Measurements from ENCODE around the gene C6orf132.

Gene C6orf132

DNA sequence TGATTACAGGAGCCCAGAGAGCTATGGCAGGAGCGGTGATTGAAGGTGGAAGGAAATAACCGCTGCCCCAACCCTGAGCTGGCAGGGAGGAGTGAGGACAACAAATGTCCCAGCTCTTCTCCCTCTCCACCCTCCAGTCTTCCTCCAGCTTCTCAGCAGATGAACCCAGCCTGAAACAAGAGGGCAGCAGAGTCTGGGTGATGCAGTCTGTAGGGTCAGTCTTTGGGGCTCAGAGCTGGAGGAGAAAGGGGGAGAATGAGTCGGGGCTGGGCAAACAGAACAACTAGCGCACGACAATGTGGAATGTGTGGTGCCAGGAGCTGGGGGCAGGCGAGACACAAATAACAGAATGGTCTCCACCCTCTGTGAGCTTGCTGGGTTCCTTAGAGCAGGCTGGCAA is 26.2 kb upstream of the C6orf132 start:
- TF ChIP-seq, protein P1, sequence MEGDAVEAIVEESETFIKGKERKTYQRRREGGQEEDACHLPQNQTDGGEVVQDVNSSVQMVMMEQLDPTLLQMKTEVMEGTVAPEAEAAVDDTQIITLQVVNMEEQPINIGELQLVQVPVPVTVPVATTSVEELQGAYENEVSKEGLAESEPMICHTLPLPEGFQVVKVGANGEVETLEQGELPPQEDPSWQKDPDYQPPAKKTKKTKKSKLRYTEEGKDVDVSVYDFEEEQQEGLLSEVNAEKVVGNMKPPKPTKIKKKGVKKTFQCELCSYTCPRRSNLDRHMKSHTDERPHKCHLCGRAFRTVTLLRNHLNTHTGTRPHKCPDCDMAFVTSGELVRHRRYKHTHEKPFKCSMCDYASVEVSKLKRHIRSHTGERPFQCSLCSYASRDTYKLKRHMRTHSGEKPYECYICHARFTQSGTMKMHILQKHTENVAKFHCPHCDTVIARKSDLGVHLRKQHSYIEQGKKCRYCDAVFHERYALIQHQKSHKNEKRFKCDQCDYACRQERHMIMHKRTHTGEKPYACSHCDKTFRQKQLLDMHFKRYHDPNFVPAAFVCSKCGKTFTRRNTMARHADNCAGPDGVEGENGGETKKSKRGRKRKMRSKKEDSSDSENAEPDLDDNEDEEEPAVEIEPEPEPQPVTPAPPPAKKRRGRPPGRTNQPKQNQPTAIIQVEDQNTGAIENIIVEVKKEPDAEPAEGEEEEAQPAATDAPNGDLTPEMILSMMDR (conservative IDR thresholded peaks at IDR 0.05) = no peak
- no peak overlapping the region for H3K27ac ChIP-seq

DNA sequence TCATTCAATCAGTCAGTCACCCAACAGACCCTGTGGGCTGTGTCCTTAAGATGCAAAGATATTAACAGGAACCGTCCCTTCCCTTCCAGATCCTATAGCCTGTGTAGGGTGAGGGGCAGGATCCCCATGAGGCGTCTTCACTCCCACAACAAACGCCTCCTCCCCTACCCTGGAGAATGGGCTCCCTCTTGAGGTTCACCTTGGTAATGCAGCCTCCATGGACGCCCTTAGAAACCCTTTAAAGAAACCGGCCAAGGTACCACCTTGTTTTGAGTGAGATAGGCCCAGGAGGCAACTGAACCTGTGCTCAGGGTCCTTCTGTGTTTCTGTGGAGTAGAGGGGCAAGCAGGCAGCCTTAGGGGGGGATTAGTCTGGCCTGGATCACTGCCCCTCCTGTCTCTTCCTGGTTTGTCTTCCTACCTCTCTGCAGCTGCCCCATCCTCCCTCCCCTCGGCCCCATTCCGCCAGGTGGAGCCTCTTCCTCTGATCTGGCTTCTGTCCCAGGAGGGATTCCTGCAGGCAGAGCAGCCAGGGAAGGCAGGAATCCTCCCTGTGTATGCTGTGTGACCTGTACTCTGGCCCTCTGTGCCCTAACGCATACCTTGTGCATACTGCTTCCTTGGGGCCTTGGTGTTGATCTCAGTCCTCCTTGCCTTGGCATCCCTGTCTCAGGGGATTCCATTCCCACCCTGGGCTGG is 24.2 kb upstream of the C6orf132 start:
- TF ChIP-seq, protein P1 (conservative IDR thresholded peaks at IDR 0.05) = peak; percentile 95
- H3K27ac ChIP-seq = peak overlapping the region; percentile 73

- no peak overlapping the region for H3K27ac ChIP-seq
- TF ChIP-seq, protein P1 (conservative IDR thresholded peaks at IDR 0.05) = no peak
These were observed 22.6 kb upstream of the C6orf132 start for GRCh38 chr6:42165016-42165415.

- H3K27ac ChIP-seq = no peak overlapping the region
- TF ChIP-seq, protein P1 (conservative IDR thresholded peaks at IDR 0.05) = no peak
These were observed 21.6 kb upstream of the C6orf132 start for GRCh38 chr6:42163981-42164380.

DNA sequence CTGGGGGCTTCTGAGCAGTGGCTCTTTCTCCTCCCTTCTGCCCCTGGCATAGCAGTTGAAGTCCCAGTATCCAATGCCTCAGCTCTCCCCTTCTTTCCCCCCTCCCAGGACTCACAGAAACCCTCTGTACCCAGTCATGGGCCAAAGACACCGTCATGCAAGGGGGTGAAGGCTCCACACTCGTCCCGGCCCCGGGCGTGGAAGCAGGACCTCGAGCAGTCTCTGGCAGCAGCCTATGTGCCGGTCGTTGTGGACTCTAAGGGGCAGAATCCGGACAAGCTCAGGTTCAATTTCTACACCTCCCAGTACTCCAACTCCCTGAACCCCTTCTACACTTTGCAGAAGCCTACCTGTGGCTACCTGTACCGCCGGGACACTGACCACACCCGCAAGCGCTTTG is 20.4 kb upstream of the C6orf132 start:
- H3K27ac ChIP-seq = no peak overlapping the region
- TF ChIP-seq, protein P1 (conservative IDR thresholded peaks at IDR 0.05) = no peak

- no peak overlapping the region for H3K27ac ChIP-seq
- TF ChIP-seq, protein P1 (conservative IDR thresholded peaks at IDR 0.05) = no peak
These were observed 20.0 kb upstream of the C6orf132 start for GRCh38 chr6:42162384-42162783.

DNA sequence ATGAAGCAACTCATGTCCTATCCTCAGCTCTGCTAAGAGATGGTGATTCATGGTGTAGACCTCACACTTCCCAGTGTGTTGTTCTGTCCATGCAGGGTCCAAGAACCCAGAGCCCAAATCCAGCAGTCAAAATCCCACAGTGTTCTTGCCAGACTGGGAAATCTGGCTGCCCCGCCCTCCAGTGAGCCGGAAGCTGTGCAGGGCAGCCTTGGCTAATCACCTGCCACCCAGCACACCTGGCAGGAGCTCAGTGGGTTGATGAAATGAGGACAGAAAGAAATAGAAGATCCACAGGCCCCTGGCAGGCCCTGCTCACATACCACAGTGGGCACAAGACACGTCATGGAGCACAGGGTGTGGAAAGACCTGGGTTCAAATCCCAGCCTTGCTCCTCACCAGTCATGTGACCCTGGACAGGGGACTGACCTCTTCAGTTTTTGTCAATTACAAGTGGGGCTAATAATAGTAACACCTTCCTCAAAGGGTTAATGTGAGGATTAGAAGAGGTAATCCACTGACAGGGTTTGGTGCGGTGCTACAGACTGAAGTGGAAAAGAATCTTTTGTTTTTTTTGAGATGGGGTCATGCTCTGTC is 17.1 kb upstream of the C6orf132 start:
- TF ChIP-seq, protein P1 (conservative IDR thresholded peaks at IDR 0.05) = no peak
- H3K27ac ChIP-seq = no peak overlapping the region
